ENCODE data around the gene FOXF1.

DNA sequence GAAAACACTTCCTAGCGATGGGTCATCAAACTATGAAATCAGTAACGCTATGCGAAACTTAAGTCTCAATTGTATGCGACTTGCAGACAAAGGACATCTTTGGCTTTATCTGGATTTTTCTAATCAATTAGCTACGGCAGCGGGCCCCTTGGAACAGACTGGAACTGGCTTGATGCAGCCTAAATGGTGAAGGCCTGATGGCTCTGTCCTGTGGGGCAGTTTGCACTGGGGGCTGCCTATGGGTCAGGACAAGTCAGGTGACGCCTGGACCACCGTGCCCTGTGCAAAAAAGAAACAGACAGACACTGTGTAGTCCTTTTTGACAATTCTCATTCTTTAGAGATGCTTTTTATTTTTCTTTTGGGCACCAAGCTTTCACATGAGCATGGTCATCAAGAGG is 22.7 kb downstream of the FOXF1 start:
- TF ChIP-seq EZH2 (IDR thresholded peaks at IDR 0.05; ENCODE audit: low read length), result no peak
- TF ChIP-seq, protein P1, sequence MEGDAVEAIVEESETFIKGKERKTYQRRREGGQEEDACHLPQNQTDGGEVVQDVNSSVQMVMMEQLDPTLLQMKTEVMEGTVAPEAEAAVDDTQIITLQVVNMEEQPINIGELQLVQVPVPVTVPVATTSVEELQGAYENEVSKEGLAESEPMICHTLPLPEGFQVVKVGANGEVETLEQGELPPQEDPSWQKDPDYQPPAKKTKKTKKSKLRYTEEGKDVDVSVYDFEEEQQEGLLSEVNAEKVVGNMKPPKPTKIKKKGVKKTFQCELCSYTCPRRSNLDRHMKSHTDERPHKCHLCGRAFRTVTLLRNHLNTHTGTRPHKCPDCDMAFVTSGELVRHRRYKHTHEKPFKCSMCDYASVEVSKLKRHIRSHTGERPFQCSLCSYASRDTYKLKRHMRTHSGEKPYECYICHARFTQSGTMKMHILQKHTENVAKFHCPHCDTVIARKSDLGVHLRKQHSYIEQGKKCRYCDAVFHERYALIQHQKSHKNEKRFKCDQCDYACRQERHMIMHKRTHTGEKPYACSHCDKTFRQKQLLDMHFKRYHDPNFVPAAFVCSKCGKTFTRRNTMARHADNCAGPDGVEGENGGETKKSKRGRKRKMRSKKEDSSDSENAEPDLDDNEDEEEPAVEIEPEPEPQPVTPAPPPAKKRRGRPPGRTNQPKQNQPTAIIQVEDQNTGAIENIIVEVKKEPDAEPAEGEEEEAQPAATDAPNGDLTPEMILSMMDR (optimal IDR thresholded peaks at IDR 0.05 in 1 of 3, IDR thresholded peaks at IDR 0.05 in 1 of 3, conservative IDR thresholded peaks at IDR 0.05 in 1 of 3; ENCODE audit: extremely low read depth in 1 of 3, insufficient read depth in 2 of 3, low read length in 3 of 3), result no peak

All from keratinocyte (primary cell).